ENCODE measurements around the gene PARVB.

PARVB gene

GRCh38 chr22:44205516-44206329 is 181.6 kb downstream of the PARVB start:
- no peak for DNase-seq

GRCh38 chr22:44206330-44206645 is 182.2 kb downstream of the PARVB start:
- no peak for DNase-seq

- no peak for DNase-seq
These were observed 182.6 kb downstream of the PARVB start for GRCh38 chr22:44206696-44207095.

GRCh38 chr22:44207173-44207980 is 183.3 kb downstream of the PARVB start:
- DNase-seq, result no peak

- no peak for DNase-seq
These were observed 183.8 kb downstream of the PARVB start for GRCh38 chr22:44207981-44208317.

- no peak for DNase-seq
These were observed 185.2 kb downstream of the PARVB start for GRCh38 chr22:44209343-44209742.

GRCh38 chr22:44210722-44211121 is 186.6 kb downstream of the PARVB start:
- no peak for DNase-seq

GRCh38 chr22:44211256-44211945 is 187.3 kb downstream of the PARVB start:
- no peak for DNase-seq

- no peak for DNase-seq
These were observed 188.1 kb downstream of the PARVB start for GRCh38 chr22:44211946-44212930.

GRCh38 chr22:44212936-44213335 is 188.8 kb downstream of the PARVB start:
- no peak for DNase-seq

- no peak for DNase-seq
These were observed 189.5 kb downstream of the PARVB start for GRCh38 chr22:44213489-44214043.

GRCh38 chr22:44214187-44214586 is 190.1 kb downstream of the PARVB start:
- DNase-seq, result no peak

GRCh38 chr22:44214764-44215163 is 190.7 kb downstream of the PARVB start:
- no peak for DNase-seq

- DNase-seq, result no peak
These were observed 191.2 kb downstream of the PARVB start for GRCh38 chr22:44215287-44215686.

GRCh38 chr22:44217346-44217745 is 193.2 kb downstream of the PARVB start:
- DNase-seq, result no peak

- no peak for DNase-seq
These were observed 194.0 kb downstream of the PARVB start for GRCh38 chr22:44218071-44218470.

- no peak for DNase-seq
These were observed 195.2 kb downstream of the PARVB start for GRCh38 chr22:44219101-44219870.

GRCh38 chr22:44220727-44221680 is 196.9 kb downstream of the PARVB start:
- no peak for DNase-seq

- no peak for DNase-seq
These were observed 197.8 kb downstream of the PARVB start for GRCh38 chr22:44221710-44222475.

All from NCI-H1436 (cell line).